HL-60 (cell line): ENCODE measurements around the gene MYBPH.

Experiments used
- DNase-seq, 2 experiments: peaks; one replicate each; pipeline ENCODE4 v3.0.0-alpha.2; 2010 to 2020; ENCODE audit warnings: low read depth in 1 of 2, low spot score in 1 of 2
- H3K27ac ChIP-seq: fragments of 250-450 bp; sonication (Bioruptor Pico); replicated peaks from 2 replicates; pipeline ENCODE4 v1.5.1; 2020; ENCODE audit warnings: mild to moderate bottlenecking, moderate library complexity
- H3K27me3 ChIP-seq: fragments of 250-450 bp; sonication (Bioruptor Pico); 2 replicates; pipeline ENCODE4 v1.5.1; 2021; ENCODE audit warnings: mild to moderate bottlenecking, moderate library complexity; ENCODE audit not compliant: insufficient read depth, poor library complexity, severe bottlenecking
- H3K4me3 ChIP-seq: replicated peaks from 2 replicates; pipeline ENCODE4 v1.5.1; 2011; ENCODE audit warnings: mild to moderate bottlenecking, control low read depth, low read length; ENCODE audit not compliant: insufficient read depth
- CTCF ChIP-seq: IDR thresholded peaks from one replicate; pipeline ENCODE4 v1.5.1; 2011; ENCODE audit warnings: low read length, control low read depth, inconsistent platforms; ENCODE audit not compliant: insufficient read depth
- GABPA ChIP-seq: IDR thresholded peaks from 2 replicates; pipeline ENCODE4 v1.6.1; 2012; ENCODE audit warnings: low read depth
- POLR2AphosphoS5 ChIP-seq: IDR thresholded peaks from 2 replicates; pipeline ENCODE4 v1.6.1; 2012; ENCODE audit warnings: low read depth
- REST ChIP-seq: IDR thresholded peaks from 2 replicates; pipeline ENCODE4 v1.6.1; 2012; ENCODE audit warnings: low read depth; ENCODE audit not compliant: insufficient replicate concordance
- SPI1 ChIP-seq: IDR thresholded peaks from 2 replicates; pipeline ENCODE4 v1.6.1; 2012; ENCODE audit warnings: low read depth, mild to moderate bottlenecking, borderline replicate concordance

MYBPH gene

GRCh38 chr1:203170625-203171330 is 4.8 kb downstream of the MYBPH start:
- no peak overlapping the region for H3K27ac ChIP-seq
- TF ChIP-seq GABPA (no peak), SPI1 (no peak), CTCF (no peak), REST (no peak), POLR2AphosphoS5 (no peak)
- no peak for DNase-seq
- H3K4me3 ChIP-seq: no peak overlapping the region
- no peaks in the 10 kb centered on the region for H3K27me3 ChIP-seq

GRCh38 chr1:203169770-203170520 is 5.7 kb downstream of the MYBPH start:
- Histone ChIP-seq H3K27me3 (no peaks in the 10 kb centered on the region), H3K27ac (no peak overlapping the region)
- TF ChIP-seq GABPA: no peak
- TF ChIP-seq CTCF: no peak
- no peak for TF ChIP-seq POLR2AphosphoS5
- no peak for TF ChIP-seq SPI1
- no peak for TF ChIP-seq REST

GRCh38 chr1:203168991-203169390 is 6.6 kb downstream of the MYBPH start:
- no peak for TF ChIP-seq POLR2AphosphoS5
- no peak for TF ChIP-seq CTCF
- TF ChIP-seq GABPA: no peak
- no peak for TF ChIP-seq REST
- no peak for TF ChIP-seq SPI1
- Histone ChIP-seq H3K4me3 (no peak overlapping the region), H3K27me3 (no peaks in the 10 kb centered on the region), H3K27ac (no peak overlapping the region)
- no peak for DNase-seq

More at GRCh38 chr1:203169770-203170520, 5.7 kb downstream of the MYBPH start:
- no peak overlapping the region for H3K4me3 ChIP-seq
- no peak for DNase-seq
